HCT116 (cell line): ENCODE results near the gene DHH. TPM values are rescaled to one million over a fixed set of nuclear protein-coding genes. Genes with fewer than 3 reads are reported as not detected.

Experiments used
- ATAC-seq: fragments of 200-7000 bp; cut with Tn5 transposase; 2 replicates; pipeline ENCODE4 v1.9.1; 2020; ENCODE audit warnings: mild to moderate bottlenecking, moderate library complexity
- BruUV-seq: library from RNA; stranded (reverse); fragments of 400-500 nt; replicated peaks from 2 replicates; lab custom pipeline; 2021; lab: Mats Ljungman, UMichigan
- CTCF ChIA-PET: fragments of 300-600 bp; sonication (Branson Sonifier 250); formaldehyde crosslinking; loops from one replicate; lab custom pipeline; 2021; ENCODE audit warnings: antibody characterized with exemption; lab: Charles Lee
- POLR2A ChIA-PET: fragments of 300-600, 350-600 bp; sonication (Branson Sonifier 250); formaldehyde crosslinking; loops from one replicate; lab custom pipeline; 2021; ENCODE audit warnings: antibody characterized with exemption; lab: Charles Lee
- RAD21 ChIA-PET, 2 experiments: fragments of 300-600 bp; sonication (Branson Sonifier 250); formaldehyde crosslinking; loops; one replicate each; lab custom pipeline; 2023; ENCODE audit warnings: low total read pairs in 2 of 2; ENCODE audit not compliant: uncharacterized antibody in 2 of 2, unreplicated experiment in 2 of 2, low non-redundant PET in 1 of 2; lab: Charles Lee
- DNase-seq: peaks from one replicate; pipeline ENCODE4 v3.0.0-alpha.2; 2010; ENCODE audit warnings: low read depth, low spot score
- H2AFZ ChIP-seq: fragments of 200-600 bp; shearing (Covaris generic), sonication (generic); 2 replicates; pipeline ENCODE4 v1.6.1; 2017; ENCODE audit warnings: low read depth, mixed run types, mixed read lengths, antibody characterized with exemption, low read length; ENCODE audit not compliant: poor library complexity, severe bottlenecking
- H3K27ac ChIP-seq: 2 replicates; pipeline ENCODE4 v1.5.1; 2012; ENCODE audit warnings: low read depth, low read length
- H3K27me3 ChIP-seq: fragments of 200-600 bp; sonication (generic); 2 replicates; pipeline ENCODE4 v1.6.1; 2016; ENCODE audit warnings: mixed run types, low read length, mixed read lengths; ENCODE audit not compliant: insufficient read depth
- H3K36me3 ChIP-seq, 2 experiments: fragments of 200-500 bp in 1 of 2; fragments of 200-600 bp in 1 of 2; sonication (Bioruptor generic) in 1 of 2; sonication (generic) in 1 of 2; 2 replicates each; pipeline versions ENCODE4 v1.5.1 to v1.6.1; 2014 to 2016; ENCODE audit warnings: low read length in 2 of 2, inconsistent platforms in 1 of 2, mixed read lengths in 1 of 2, mixed run types in 1 of 2; ENCODE audit not compliant: insufficient read depth in 2 of 2, control insufficient read depth in 1 of 2
- H3K4me1 ChIP-seq, 2 experiments: fragments of 200-600 bp in 1 of 2; sonication (generic) in 1 of 2; 2 replicates each; pipeline versions ENCODE4 v1.5.1 to v1.6.1; 2012 to 2017; ENCODE audit warnings: low read length in 2 of 2, inconsistent platforms in 1 of 2, mild to moderate bottlenecking in 1 of 2, mixed read lengths in 1 of 2, mixed run types in 1 of 2, moderate library complexity in 1 of 2; ENCODE audit not compliant: insufficient read depth in 2 of 2, control insufficient read depth in 1 of 2
- H3K4me2 ChIP-seq: fragments of 200-600 bp; sonication (generic); 2 replicates; pipeline ENCODE4 v1.6.1; 2017; ENCODE audit warnings: mixed run types, low read length, mixed read lengths
- H3K4me3 ChIP-seq, 2 experiments: fragments of 200-600 bp in 1 of 2; sonication (generic) in 1 of 2; replicated peaks in 1 of 2; 2 replicates each; pipeline ENCODE4 v1.5.1; 2011 to 2016; ENCODE audit warnings: low read length in 2 of 2, control low read depth in 1 of 2, low read depth in 1 of 2, mild to moderate bottlenecking in 1 of 2, mixed read lengths in 1 of 2, mixed run types in 1 of 2
- H3K79me2 ChIP-seq: fragments of 200-600 bp; sonication (generic); 2 replicates; pipeline ENCODE4 v1.6.1; 2017; ENCODE audit warnings: mild to moderate bottlenecking, mixed run types, low read length, moderate library complexity, mixed read lengths; ENCODE audit not compliant: insufficient read depth
- H3K9ac ChIP-seq: fragments of 200-600 bp; sonication (generic); 2 replicates; pipeline ENCODE4 v1.6.1; 2016; ENCODE audit warnings: low read length, mixed read lengths
- H3K9me2 ChIP-seq: fragments of 200-600 bp; sonication (generic), shearing (Covaris generic); 2 replicates; pipeline ENCODE4 v1.6.1; 2017; ENCODE audit warnings: mixed run types, mild to moderate bottlenecking, moderate library complexity; ENCODE audit not compliant: insufficient read depth
- H3K9me3 ChIP-seq, 2 experiments: fragments of 200-500 bp in 1 of 2; fragments of 200-600 bp in 1 of 2; sonication (Bioruptor generic) in 1 of 2; sonication (generic) in 1 of 2; 2 replicates each; pipeline ENCODE4 v1.6.1; 2014 to 2017; ENCODE audit warnings: low read length in 2 of 2, mixed read lengths in 2 of 2, inconsistent platforms in 1 of 2, low read depth in 1 of 2, mild to moderate bottlenecking in 1 of 2, mixed run types in 1 of 2, moderate library complexity in 1 of 2; ENCODE audit not compliant: control insufficient read depth in 1 of 2, insufficient read depth in 1 of 2
- H4K20me1 ChIP-seq: fragments of 200-600 bp; sonication (generic), shearing (Covaris generic); 2 replicates; pipeline ENCODE4 v1.6.1; 2017; ENCODE audit warnings: mixed run types, mild to moderate bottlenecking, moderate library complexity; ENCODE audit not compliant: insufficient read depth
- CBX3 ChIP-seq: IDR thresholded peaks from 2 replicates; pipeline ENCODE4 v1.6.1; 2012; ENCODE audit warnings: low read depth
- EGR1 ChIP-seq: IDR thresholded peaks from 2 replicates; pipeline ENCODE4 v1.6.1; 2012; ENCODE audit warnings: low read depth
- ELF1 ChIP-seq: IDR thresholded peaks from 2 replicates; pipeline ENCODE4 v1.6.1; 2012; ENCODE audit warnings: low read depth, borderline replicate concordance
- EZH2 ChIP-seq: fragments of 200-600 bp; sonication (generic); IDR thresholded peaks from 2 replicates; pipeline ENCODE4 v1.6.1; 2017; ENCODE audit warnings: antibody characterized with exemption, mixed run types
- EZH2phosphoT487 ChIP-seq: fragments of 200-600 bp; IDR thresholded peaks from 2 replicates; pipeline ENCODE4 v1.6.1; 2018; ENCODE audit warnings: antibody characterized with exemption, borderline replicate concordance
- FOSL1 ChIP-seq: IDR thresholded peaks from 2 replicates; pipeline ENCODE4 v1.6.1; 2012; ENCODE audit warnings: low read depth
- POLR2A ChIP-seq: IDR thresholded peaks from 2 replicates; pipeline ENCODE4 v1.7.0; 2011; ENCODE audit warnings: borderline replicate concordance; ENCODE audit not compliant: insufficient read depth, insufficient read length; ENCODE audit errors: extremely low read depth
- RAD21 ChIP-seq: IDR thresholded peaks from 2 replicates; pipeline ENCODE4 v1.6.1; 2012; ENCODE audit warnings: low read depth, mild to moderate bottlenecking
- SIN3A ChIP-seq: IDR thresholded peaks from 2 replicates; pipeline ENCODE4 v1.6.1; 2012; ENCODE audit warnings: low read depth
- SP1 ChIP-seq: IDR thresholded peaks from 2 replicates; pipeline ENCODE4 v1.6.1; 2012; ENCODE audit warnings: low read depth
- ZFX ChIP-seq: fragments of 450-650 bp; IDR thresholded peaks from 2 replicates; pipeline ENCODE4 v1.6.1; 2017
- ZNF274 ChIP-seq: fragments of 200-500 bp; sonication (Bioruptor generic); IDR thresholded peaks from 2 replicates; pipeline ENCODE4 v1.6.1; 2014; ENCODE audit warnings: mild to moderate bottlenecking, low read depth, low read length, inconsistent platforms
- intact Hi-C: fragments of 100-400 bp; cut with micrococcal nuclease; formaldehyde crosslinking; loops from 2 replicates; pipeline ENCODE4 v1.10.0; 2022
- total RNA-seq: library from RNA; stranded (reverse); gene quantifications from one replicate; pipeline ENCODE4 v1.2.1, GENCODE V29; 2021; ENCODE audit not compliant: unreplicated experiment
- TF ChIP-seq, protein P1 (sequence below): IDR thresholded peaks from 2 replicates; pipeline ENCODE4 v1.6.1; 2011; ENCODE audit warnings: mild to moderate bottlenecking, low read length, moderate library complexity; ENCODE audit not compliant: insufficient replicate concordance; ENCODE audit errors: extremely low read depth
- TF ChIP-seq, protein P2 (sequence below): IDR thresholded peaks from 2 replicates; pipeline ENCODE4 v1.6.1; 2012
- TF ChIP-seq, protein P3 (sequence below), 3 experiments: fragments of 200-600 bp in 1 of 3; sonication (generic) in 1 of 3; IDR thresholded peaks in 2 of 3; conservative IDR thresholded peaks in 1 of 3; 2 replicates each; pipeline ENCODE4 v1.5.1; 2012 to 2017; ENCODE audit warnings: low read depth in 2 of 3, low read length in 2 of 3, antibody characterized with exemption in 1 of 3, borderline replicate concordance in 1 of 3, control low read depth in 1 of 3, mild to moderate bottlenecking in 1 of 3, mixed read lengths in 1 of 3, mixed run types in 1 of 3, moderate library complexity in 1 of 3; ENCODE audit not compliant: insufficient read depth in 1 of 3
- TF ChIP-seq, protein P4 (sequence below): IDR thresholded peaks from 2 replicates; pipeline ENCODE4 v1.6.1; 2012; ENCODE audit warnings: low read depth
- TF ChIP-seq, protein P5 (sequence below): IDR thresholded peaks from 2 replicates; pipeline ENCODE4 v1.6.1; 2012

Gene DHH
- total RNA-seq, 1 experiment from 2014 or later, result 0.22 TPM

DNA sequence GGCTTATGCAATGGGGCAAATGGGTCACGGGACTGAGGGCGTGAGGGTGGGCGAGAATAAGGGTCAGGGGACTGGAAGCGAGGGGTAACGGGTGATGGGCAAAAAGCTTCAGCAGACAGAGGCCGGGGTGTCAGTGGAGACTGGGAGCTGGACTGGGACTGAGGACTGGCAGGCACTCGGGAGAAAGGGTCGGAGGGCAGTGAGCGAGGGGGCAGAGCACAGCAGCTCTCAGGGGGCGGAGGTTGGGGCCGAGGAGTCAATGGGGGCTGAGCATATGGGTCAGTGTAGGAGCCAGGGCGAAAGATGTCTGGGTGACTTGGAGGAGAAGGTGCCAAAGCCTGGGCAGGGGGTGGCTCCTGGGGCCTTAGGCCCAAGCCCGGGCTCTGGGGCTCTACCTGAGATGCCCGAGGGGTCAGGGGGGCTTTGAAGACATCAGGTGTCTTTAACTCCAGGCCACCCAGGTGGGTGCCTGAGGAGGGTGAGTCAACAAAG lies 54.2 kb downstream of the DHH start:
- ChIA-PET RAD21 (no interaction called here), CTCF (interaction anchor here (0.6 kb wide), 1 partner anchor 38 kb away, joined by 4 read pairs; no protein-coding TSS in a partner anchor), POLR2A (no interaction called here)
- no TSS peak for BruUV-seq
- Histone ChIP-seq H3K9ac (no peak overlapping the region), H4K20me1 (no peaks in the 10 kb centered on the region), H3K4me3 (no peak overlapping the region), H3K79me2 (no peaks in the 10 kb centered on the region), H3K36me3 (peaks cover 56 to 74% of the 10 kb centered on the region in 2 experiments; a peak in 3 of 4 replicates), H2AFZ (no peak overlapping the region), H3K9me3 (no peaks in the 10 kb centered on the region), H3K27me3 (no peaks in the 10 kb centered on the region), H3K4me2 (no peak overlapping the region), H3K4me1 (no peaks in the 10 kb centered on the region), H3K27ac (no peak overlapping the region), H3K9me2 (no peaks in the 10 kb centered on the region)
- no peak for ATAC-seq
- intact Hi-C loops, result no loop called here
- no peak for DNase-seq
- TF ChIP-seq, protein P1, sequence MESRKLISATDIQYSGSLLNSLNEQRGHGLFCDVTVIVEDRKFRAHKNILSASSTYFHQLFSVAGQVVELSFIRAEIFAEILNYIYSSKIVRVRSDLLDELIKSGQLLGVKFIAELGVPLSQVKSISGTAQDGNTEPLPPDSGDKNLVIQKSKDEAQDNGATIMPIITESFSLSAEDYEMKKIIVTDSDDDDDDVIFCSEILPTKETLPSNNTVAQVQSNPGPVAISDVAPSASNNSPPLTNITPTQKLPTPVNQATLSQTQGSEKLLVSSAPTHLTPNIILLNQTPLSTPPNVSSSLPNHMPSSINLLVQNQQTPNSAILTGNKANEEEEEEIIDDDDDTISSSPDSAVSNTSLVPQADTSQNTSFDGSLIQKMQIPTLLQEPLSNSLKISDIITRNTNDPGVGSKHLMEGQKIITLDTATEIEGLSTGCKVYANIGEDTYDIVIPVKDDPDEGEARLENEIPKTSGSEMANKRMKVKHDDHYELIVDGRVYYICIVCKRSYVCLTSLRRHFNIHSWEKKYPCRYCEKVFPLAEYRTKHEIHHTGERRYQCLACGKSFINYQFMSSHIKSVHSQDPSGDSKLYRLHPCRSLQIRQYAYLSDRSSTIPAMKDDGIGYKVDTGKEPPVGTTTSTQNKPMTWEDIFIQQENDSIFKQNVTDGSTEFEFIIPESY, result no peak
- no peak for TF ChIP-seq CBX3
- no peak for TF ChIP-seq EZH2phosphoT487
- TF ChIP-seq SIN3A, result no peak
- TF ChIP-seq, protein P2, sequence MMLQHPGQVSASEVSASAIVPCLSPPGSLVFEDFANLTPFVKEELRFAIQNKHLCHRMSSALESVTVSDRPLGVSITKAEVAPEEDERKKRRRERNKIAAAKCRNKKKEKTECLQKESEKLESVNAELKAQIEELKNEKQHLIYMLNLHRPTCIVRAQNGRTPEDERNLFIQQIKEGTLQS, result no peak
- no peak for TF ChIP-seq EGR1
- no peak for TF ChIP-seq FOSL1
- TF ChIP-seq, protein P3, sequence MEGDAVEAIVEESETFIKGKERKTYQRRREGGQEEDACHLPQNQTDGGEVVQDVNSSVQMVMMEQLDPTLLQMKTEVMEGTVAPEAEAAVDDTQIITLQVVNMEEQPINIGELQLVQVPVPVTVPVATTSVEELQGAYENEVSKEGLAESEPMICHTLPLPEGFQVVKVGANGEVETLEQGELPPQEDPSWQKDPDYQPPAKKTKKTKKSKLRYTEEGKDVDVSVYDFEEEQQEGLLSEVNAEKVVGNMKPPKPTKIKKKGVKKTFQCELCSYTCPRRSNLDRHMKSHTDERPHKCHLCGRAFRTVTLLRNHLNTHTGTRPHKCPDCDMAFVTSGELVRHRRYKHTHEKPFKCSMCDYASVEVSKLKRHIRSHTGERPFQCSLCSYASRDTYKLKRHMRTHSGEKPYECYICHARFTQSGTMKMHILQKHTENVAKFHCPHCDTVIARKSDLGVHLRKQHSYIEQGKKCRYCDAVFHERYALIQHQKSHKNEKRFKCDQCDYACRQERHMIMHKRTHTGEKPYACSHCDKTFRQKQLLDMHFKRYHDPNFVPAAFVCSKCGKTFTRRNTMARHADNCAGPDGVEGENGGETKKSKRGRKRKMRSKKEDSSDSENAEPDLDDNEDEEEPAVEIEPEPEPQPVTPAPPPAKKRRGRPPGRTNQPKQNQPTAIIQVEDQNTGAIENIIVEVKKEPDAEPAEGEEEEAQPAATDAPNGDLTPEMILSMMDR (IDR thresholded peaks at IDR 0.05 in 2 of 3, conservative IDR thresholded peaks at IDR 0.05 in 1 of 3; ENCODE audit: borderline replicate concordance in 1 of 3, insufficient read depth in 1 of 3, low read depth in 2 of 3, low read length in 2 of 3), result no peak
- TF ChIP-seq, protein P4, sequence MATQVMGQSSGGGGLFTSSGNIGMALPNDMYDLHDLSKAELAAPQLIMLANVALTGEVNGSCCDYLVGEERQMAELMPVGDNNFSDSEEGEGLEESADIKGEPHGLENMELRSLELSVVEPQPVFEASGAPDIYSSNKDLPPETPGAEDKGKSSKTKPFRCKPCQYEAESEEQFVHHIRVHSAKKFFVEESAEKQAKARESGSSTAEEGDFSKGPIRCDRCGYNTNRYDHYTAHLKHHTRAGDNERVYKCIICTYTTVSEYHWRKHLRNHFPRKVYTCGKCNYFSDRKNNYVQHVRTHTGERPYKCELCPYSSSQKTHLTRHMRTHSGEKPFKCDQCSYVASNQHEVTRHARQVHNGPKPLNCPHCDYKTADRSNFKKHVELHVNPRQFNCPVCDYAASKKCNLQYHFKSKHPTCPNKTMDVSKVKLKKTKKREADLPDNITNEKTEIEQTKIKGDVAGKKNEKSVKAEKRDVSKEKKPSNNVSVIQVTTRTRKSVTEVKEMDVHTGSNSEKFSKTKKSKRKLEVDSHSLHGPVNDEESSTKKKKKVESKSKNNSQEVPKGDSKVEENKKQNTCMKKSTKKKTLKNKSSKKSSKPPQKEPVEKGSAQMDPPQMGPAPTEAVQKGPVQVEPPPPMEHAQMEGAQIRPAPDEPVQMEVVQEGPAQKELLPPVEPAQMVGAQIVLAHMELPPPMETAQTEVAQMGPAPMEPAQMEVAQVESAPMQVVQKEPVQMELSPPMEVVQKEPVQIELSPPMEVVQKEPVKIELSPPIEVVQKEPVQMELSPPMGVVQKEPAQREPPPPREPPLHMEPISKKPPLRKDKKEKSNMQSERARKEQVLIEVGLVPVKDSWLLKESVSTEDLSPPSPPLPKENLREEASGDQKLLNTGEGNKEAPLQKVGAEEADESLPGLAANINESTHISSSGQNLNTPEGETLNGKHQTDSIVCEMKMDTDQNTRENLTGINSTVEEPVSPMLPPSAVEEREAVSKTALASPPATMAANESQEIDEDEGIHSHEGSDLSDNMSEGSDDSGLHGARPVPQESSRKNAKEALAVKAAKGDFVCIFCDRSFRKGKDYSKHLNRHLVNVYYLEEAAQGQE, result no peak
- TF ChIP-seq SP1, result no peak
- TF ChIP-seq, protein P5, sequence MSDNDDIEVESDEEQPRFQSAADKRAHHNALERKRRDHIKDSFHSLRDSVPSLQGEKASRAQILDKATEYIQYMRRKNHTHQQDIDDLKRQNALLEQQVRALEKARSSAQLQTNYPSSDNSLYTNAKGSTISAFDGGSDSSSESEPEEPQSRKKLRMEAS, result no peak
- no peak for TF ChIP-seq RAD21
- TF ChIP-seq ZFX, result no peak
- no peak for TF ChIP-seq ZNF274
- TF ChIP-seq ELF1, result no peak
- no peak for TF ChIP-seq POLR2A
- TF ChIP-seq EZH2, result no peak
